HG03025 (cell line): ENCODE data around the gene LCN9.

Experiments
- ATAC-seq: cut with Tn5 transposase; IDR thresholded peaks from one replicate; pipeline ENCODE4 v1.9.1; 2021; ENCODE audit warnings: mild to moderate bottlenecking, moderate library complexity; ENCODE audit not compliant: unreplicated experiment, low FRiP score

Gene LCN9

DNA sequence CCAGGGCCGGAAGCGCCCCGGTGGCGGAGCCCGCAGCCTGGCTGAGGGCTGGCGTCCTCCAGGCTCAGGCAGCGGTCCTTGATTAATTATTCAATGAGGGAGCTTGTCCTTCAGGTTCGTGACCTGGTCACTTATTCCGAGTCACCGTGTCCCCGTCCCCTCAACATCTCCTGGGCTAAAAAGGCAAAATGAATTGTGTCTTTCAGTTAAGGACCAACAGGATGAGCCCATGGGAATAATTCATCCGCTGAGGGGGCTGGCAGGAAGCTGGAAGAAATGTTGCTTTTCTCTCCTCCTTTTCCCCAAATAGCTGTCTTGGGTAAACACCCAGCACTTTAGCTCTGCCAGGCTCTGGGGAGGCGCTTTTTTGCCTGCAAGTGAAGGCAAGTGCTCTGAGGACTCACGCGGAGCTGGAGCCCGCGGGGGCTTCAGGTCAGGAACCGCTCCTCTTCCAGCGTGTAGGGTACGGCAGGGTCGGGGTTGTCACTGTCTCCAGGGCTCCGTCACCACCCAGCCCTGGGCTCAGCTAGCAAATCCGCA lies 52.0 kb downstream of the LCN9 start:
- no peak for ATAC-seq

DNA sequence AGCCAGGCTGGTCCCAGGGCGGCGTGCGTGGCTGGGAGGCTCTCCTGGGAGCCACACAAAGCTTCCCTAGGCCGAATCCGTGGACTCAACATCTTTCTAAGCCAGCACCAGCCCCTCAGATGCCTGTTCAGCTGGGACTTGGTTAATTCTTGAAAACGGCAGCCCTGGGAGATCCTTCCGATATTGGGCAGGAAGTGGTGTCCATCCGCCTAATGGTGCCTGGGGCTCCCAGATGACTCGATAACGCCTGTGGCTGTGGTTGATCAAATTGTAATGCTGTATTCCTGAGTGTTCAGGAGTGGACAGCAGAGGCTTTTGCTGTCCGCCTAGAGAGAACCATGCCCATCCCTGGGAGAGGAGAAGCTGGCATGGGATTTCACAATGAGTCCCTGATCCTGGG lies 52.9 kb downstream of the LCN9 start:
- ATAC-seq, result no peak
